ENCODE data around the gene HDAC4.
"Not testable (repeated sequence)": the region's sequence is repeated elsewhere in the genome, so short reads cannot be mapped to it uniquely, and the experiment has no call there.

Gene HDAC4

DNA sequence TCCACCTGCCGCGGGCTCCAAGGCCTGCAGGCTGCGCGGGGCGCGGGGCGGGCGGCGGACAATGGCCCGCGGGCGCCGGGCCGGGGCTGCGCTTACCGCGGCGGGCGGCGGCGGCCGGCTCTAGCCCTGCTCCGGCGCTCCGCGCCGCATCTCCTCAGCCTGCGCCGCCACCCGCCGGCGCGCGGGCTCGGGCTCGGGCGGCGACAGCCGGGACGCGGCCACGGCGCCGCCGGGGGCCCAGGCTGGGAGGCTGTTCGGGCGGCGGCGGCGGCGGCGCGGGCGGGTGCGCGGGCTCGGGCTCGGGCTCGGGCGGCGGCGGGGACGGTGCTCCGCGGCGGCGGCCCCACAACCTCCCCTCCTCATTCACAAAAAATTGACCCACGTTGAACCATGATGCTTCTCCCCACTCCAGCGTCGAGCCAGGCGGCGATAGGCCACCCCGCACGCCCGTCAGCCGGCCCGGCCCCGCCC lies at the start of gene HDAC4:
Gene HDAC4 (minus strand): TSS at position 425 of the 471 bp plus-strand sequence. CDS start 48,321 bp downstream, outside the sequence.
- no peak for DNase-seq (ENCODE audit: low spot score)

DNA sequence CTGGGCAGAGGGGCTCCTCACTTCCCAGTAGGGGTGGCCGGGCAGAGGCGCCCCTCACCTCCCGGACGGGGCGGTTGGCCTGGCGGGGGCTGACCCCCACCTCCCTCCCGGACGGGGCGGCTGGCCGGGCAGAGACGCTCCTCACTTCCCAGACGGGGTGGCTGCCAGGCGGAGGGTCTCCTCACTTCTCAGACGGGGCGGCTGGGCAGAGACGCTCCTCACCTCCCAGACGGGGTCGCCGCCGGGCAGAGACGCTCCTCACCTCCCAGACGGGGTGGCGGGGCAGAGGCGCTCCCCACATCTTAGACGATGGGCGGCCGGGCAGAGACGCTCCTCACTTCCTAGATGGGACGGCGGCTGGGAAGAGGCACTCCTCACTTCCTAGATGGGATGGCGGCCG lies 48.6 kb upstream of the HDAC4 start:
- DNase-seq (ENCODE audit: low spot score) = not testable (repeated sequence)

DNA sequence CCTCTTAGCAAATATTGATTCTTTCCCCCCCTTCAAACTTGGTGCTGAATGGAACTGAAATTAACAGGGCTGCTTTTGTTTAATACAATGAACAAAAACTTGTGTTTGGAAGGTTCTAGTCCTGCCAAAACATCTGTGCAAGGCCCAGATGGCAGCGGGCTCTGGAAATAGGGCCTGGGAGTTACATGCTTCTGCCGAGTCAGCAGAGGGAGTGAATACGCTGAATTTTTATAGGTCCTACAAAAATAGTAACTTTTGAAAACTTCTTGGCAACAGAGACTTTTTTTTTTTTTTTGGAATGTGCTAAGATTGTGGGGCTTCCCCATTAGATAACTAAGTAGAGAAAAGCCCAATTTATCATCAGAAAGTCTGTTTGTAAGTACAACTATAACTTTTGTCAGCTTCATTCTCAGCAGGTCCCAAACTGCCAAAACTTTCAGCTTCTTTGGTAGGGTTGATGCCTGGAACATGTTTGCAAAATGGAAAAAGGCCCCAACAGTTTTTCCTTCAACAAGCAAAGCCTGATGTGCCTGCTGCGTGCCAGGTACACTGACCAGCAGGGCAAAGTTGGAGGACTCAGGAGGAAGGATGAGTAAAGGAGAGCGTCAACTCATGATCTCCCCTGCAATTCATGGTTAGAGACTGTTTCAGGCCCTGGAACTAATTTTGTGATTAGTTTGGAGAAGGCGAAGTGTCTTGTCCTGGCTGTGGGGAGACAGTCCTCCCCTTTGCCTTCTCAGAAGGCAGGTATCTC lies 45.1 kb upstream of the HDAC4 start:
- DNase-seq (ENCODE audit: low spot score) = no peak

DNA sequence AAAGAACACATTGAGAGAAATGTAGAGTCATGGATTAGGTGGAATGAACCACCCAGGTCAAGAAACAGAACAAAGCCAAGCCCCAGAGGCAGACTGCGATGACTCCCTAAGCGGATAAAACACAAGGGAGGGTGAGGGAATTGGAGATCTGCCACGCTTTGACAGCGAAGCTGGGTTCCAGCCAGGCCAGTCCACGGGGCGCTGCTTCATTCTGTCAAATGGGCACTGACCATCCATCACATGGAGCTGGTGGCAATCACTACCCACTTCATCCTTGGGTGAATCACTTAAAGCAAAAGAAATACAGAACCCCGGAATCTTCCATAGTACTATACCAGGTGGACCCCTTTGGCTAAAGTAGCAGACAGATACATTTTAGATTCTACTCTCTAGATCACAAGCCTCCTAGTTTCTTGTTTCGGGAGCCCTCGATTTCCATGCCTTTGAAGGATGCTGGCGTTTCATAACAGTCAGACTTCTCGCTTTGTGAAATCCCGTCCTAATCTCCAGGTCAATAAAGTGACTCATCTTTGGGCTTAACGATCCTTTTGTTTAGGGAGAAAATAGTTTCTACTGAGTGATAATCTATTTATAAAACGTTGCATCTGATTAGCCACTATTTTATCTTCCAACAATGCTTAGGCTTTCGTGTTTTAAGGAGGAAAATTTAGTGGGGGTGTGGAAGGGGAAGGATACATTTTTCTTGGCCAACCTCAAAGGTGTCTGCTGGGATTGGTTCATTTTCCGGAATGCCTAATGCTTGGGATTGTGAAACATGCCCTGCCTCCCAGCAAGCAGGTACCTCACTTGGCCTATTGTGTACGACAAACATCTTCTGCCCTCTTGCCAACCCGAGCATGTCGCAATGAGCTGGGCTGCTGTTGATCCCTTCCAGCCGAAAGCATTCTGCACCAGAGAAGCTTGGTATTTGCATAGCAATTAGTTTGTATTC lies 44.1 kb upstream of the HDAC4 start:
- DNase-seq (ENCODE audit: low spot score) = no peak

DNA sequence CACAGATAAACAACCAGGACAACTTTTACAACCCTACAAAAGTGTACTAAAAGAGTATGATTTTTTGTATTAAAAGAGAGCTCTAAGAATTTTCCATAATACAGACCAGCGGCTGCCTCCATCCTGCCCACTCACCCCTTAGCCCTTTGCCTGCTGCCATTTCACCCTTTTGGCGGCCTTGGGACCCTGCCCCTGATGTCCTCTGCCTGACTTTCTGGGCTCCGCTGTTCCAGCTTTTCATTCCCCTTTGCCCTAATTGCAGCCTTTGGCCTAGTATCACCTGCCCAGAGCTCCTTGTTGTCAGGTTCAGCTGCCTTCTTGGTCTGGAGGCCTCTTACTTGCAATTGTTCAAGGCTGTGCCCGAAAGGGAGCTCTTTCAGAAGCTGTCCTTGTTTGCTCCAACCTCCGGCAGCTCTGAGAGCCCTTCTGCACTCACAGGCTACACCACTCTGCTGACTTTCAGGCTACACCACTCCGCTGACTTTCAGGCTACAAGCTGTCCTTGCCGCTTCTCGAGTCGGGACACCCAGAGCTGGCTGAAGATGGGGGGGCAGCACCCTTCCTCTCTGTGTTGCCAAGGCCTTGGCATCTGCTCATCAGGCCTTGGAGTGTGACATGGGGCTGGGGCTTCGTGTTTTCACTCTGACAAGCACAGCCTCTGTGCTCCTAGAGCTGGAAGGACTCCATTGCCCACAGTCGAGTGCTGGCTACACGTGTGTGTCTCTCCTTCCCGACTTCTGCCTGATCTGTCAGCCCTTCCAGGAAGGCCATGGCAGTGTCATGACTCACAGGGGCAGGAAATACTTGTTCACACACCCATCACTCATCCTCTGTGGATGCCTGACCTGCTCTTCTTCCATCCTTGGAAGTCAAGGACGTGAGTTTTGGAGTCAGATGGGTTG lies 43.1 kb upstream of the HDAC4 start:
- peak; percentile 55 for DNase-seq (ENCODE audit: low spot score)

DNA sequence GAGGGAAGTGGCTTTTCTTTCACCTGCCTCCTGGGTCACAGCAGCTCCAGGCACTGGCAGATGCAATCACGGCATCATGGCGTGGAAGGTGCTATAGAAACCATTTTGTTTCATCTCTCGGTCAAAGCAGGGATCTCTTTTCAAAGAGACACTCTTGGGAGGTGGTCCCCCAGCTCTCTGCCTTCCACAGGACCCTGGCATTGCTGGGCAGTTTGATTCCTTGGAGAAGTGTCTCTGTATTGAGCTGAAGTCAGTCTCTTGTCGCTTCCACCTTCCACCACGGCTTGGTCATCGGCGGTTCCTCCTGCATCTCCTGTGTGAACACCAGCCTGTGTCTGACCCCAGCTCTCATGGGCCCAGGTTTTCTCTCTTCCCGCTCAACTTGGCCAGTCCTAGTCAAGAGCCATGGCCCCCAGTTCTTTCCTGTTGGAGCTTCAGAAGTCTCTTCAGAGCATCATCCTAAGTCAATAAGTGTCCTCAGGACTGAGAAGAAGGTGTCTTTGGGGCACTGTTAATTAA lies 42.3 kb upstream of the HDAC4 start:
- no peak for DNase-seq (ENCODE audit: low spot score)

DNA sequence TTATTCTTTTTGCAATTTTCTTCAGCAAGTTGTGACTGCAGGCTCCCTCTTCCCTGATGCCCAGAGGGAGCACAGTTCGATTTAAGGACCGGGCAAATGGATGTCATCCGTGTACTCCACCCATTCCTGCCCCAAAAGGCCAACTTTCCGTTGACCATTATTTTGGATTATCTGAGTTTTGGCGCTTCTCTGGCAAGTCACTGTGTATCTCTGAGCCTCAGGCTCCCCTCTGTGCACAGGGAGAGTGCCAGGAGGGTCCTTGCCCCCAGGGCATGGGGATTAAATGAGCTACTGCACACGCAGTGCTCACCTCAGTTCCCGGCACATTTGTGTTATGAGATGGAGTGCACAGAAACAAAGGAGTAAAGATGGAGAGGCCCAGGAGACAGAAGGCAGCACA lies 41.4 kb upstream of the HDAC4 start:
- no peak for DNase-seq (ENCODE audit: low spot score)

DNA sequence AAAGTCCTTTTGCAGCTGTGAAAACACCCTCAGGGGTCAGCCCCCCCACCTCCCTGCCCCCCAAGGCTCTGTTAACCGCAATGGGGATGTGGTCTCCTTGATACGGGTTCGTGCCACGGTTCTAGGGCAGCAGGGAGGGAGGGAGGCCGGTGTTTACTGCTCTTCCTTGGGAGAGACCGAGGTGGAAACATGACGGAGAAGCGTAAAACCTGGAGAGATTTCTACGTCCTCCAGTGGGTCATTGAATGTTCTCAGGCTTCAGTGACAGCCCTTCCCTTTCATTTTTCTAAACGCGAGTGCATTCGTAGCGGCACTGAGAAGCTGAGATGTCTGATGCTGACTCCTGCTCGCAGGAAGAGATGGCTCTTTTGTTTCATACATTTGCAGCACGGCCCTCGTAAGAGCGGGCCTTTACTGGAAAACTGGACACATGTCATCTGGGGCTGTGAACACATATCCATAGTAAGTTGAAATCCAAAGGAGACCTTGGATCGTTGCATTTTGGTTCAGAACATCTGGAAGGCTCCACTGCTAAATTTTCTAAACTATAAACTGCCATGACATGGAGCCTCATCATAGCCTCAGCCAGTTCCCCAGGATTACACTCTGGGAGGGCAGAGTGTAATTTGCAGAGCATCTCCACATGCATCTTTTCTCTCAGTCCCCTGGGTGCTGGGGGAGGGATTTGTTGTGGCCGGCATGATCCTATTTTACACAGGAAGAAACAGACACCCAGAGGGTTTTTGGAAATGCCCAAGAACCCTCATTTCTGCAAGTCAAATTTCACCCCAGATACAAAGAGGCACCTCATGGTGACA lies 40.6 kb upstream of the HDAC4 start:
- no peak for DNase-seq (ENCODE audit: low spot score)

DNA sequence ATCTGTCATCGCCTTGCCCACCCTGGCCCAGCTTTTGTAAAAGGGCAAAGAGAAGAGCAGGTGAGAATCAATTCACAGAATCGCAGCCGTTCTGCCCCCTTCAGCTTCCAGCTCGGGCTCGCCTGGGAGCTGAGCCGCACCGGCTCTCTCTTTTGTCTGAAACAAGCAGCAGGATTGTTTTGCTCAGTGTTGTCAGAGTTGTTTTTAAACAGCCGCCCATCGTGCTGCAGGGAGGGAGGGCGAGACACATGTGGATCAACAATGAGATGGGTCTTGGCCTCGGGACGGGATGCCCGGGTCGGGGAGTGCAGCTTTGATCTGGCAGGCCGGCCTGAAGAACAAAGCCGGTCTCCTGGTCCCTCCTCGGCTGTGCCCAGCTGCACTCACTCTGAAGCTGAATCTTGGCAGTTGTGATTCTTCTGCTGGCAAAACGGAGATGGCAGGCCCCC lies 39.7 kb upstream of the HDAC4 start:
- DNase-seq (ENCODE audit: low spot score) = no peak

DNA sequence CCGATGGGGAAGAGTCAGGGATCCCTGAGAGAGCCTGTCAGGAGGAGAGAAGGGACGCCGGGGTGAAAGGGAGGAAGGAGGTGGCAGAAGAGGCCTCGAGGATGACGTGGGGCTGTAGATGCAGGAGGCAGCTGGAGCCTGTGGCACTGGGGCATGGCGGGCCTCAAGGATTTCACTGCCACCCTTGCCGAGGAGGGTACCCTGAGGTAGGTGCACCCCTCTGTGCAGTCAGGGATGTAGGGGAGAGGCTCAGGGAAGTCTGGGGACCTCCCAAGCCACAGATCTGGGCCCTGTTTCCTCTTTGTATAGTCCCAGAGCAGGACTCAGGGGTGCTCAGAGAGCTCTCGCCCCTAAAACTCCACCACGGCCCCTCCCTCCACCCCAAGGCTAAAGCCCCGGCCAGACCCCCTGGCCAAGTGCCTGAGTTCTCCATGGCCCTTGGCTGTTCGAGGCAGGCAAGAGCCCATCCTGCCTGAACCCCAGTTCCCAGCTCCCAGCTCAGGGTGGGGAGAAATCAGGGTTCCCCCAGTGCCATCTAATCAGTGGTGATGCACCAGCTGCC lies 39.0 kb upstream of the HDAC4 start:
- no peak for DNase-seq (ENCODE audit: low spot score)

DNA sequence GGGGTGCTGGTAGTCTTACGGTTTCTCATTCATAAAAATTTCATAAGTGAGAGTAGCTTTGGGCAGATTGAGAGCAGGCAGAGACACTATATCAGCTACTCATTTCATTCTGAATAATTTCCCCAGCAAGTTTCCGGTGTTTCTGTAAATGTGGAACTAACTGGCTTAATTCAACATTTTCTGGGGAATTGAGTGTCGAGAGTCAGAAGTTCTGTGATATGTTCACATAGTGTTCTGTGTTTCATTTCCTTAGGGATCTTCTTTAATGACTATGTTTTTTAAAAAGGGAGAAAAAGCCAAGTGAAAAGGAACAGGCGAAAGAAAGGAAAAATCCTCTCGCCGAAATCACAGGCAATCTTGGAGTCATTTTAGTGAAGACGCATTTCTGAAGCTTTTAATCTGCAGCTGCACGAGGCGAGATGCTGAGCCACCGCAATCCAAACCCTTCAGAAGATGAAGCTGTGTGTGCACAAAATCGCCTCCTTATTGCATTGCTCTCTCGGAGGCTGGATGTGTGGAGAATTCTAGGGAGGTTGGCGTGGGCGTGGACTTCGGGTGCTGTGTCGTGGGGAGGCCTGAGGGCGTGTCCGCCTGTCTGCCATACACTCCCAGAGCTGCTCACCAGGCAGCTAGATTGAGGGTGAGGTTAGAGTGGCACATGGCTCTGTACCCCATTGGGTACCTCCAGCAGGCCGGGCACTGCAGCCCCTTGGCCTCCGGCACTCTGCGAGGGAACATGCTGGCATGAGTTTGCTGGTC lies 38.4 kb upstream of the HDAC4 start:
- DNase-seq (ENCODE audit: low spot score) = no peak

DNA sequence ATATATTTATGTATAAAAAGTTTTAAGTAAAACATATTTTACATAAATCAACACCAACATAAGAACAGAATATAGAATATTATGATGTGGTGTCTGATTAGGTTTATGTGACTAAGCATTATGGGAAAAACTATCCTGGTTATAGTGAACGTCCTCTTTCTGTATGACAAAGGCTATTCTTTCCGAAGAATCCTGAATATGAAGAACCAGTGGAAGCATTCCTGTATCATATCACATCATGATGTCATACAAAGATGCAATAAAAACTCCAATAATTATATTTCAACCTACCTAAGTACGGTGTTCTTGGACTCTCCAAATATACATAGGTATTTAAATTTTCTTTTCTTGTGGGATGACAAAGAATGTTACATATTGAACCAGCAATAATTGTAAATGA lies 37.5 kb upstream of the HDAC4 start:
- DNase-seq (ENCODE audit: low spot score) = no peak

DNA sequence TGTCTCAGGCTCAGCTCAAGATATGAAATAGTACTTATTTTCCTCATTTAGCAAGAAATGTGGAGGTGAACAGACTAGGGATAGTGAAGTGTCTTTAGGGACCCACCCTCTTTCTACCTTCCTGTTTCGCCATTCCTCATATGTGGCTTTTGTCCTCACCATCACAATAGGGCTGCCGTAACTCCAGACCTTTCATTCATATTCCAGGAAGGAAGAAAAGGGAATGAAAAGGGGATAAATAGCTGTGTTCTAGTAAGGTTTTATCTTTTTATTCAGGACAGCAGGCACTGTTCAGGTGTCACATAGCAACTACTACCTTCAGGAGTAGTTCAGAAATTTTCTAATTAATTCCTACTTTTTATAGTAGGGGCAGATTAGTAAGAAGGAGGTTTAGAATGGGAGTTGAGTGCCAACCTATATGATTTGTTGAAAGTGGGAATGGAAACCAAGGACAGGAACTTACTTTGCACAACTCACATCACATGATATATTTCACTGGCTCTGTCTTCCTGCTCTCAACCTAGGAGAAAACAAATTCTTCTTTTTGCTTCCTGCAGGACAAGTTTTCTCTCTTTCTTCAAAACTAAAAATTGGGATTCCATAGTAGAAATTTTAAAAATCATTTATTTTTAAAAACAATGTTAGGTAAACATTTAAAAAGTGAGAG lies 36.0 kb upstream of the HDAC4 start:
- no peak for DNase-seq (ENCODE audit: low spot score)

DNA sequence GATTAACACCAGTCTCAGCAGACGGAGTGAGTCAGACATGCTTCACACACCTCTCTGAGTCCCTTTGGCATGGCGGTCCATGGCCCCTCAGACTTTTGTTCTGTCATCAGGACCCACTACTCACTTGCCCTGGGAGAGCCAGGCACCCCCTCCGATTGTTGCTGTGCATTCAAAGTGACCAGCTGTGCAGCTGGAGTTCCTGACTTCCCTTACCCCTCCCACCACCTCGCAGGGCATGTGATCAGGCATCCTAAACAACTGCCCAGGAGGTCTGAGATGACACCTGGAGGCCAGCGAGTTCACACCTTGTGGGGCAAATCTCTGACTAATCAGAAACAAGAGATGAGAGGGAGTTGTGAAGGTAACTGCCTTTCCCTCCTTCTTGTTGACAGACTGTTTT lies 35.3 kb upstream of the HDAC4 start:
- DNase-seq (ENCODE audit: low spot score) = no peak

DNA sequence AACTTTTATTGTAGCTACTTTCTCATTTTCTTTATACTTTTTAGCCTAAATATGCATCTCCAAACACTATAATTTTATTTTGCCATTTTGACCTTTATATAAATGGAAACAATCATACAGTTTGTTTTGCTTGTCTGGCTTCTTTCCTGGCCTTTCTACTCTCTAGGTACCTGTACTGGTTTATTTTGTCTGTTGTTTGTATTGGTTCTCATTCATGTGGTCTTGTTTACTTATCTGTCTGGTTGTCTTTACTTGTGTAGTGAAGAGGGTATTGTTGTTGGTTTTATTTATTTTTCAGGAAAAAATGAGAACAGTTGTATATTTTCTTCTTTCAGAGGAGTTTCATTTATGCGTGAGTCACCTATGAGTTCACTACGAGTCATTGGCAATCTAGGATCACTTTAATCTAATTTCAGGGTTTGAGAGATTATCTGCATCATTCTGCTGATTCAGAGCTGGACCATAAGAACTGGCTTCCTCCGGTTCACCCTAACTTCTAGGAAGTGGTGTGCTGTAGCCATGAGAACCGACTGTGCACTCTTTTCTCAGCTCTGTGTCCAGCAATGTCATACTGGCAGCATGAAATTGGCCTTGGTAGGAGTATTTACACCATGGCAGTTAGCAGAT lies 33.1 kb upstream of the HDAC4 start:
- no peak for DNase-seq (ENCODE audit: low spot score)

DNA sequence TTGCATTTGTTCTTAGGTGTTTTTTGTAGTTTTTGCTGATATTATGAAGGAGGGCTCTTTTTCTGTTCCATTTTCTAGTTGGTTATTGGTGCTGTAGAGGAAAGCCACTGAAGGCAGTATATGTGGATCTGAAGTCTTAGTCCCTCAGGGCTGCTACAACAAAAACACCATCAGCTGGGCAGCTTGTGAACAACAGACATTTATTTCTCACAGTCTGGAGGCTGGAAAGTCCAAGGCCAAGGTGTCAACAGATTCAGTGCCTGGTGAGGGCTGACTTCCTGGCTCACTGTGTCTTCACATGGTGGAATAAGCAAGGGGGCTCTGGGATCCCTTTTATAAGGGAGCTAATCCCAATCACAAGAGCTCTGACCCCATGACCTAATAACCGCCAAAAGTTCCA lies 31.4 kb upstream of the HDAC4 start:
- no peak for DNase-seq (ENCODE audit: low spot score)

DNA sequence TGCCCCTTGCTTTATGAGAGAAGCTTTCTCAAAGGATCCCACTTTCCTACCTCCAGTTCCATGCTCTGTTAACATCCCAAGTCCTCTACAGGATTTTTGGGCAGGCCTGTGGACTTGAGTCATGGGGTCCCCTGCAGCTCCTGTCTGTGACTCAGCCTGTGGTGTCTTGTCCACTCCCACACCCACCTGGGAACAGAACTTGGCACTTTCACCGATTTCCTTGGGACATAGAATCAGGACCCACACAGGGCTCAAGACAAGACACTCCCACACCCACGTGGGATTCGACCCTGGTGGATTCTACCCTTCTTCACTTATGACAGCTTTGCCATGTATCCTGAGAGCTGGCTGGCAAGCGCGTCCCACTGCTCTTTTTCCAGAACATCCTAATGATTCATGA lies 30.7 kb upstream of the HDAC4 start:
- DNase-seq (ENCODE audit: low spot score) = no peak

DNA sequence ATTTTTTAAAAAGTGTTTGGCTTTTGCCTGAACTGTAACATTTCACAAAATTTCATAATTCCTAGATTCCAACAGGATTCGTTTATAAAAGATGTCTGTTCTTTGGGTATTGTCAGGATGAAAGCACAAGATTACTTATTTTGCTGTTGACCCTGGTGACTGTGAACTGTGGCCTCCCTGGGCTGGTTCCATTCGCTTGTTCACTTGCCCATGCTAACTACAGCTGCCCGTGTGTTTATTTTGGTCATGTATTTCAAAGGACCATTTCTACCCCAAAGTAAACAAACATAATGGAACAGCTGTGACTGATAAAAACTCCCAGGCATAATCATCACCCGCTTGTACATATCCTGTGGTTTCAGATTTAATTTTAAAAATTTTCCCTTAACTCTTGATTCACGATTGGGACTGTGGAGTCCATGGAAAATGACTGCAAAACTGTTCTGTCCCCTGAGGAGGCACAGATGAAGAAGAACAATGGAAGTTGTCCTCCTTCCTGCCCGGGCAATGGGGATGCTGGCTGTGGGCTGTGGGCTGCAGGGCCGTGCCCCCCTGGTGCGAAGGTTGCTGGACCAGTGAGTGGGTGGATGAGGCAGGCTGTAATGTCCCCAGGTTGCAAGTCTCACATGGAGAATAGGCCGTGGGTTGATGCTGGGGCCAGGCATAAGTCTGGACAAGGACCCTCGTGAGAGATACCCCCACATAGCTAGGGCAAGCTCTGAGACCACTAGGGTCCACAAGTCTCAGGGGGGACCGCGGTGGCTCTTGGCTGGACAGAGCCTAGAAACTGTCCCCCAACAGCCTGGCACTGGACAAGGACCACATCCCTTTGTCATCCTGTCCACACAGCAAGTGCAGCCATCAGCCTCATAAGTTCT lies 28.9 kb upstream of the HDAC4 start:
- DNase-seq (ENCODE audit: low spot score) = no peak

Data from AG08396 (cell line).